Measurements from ENCODE around the gene LMTK3.

DNA sequence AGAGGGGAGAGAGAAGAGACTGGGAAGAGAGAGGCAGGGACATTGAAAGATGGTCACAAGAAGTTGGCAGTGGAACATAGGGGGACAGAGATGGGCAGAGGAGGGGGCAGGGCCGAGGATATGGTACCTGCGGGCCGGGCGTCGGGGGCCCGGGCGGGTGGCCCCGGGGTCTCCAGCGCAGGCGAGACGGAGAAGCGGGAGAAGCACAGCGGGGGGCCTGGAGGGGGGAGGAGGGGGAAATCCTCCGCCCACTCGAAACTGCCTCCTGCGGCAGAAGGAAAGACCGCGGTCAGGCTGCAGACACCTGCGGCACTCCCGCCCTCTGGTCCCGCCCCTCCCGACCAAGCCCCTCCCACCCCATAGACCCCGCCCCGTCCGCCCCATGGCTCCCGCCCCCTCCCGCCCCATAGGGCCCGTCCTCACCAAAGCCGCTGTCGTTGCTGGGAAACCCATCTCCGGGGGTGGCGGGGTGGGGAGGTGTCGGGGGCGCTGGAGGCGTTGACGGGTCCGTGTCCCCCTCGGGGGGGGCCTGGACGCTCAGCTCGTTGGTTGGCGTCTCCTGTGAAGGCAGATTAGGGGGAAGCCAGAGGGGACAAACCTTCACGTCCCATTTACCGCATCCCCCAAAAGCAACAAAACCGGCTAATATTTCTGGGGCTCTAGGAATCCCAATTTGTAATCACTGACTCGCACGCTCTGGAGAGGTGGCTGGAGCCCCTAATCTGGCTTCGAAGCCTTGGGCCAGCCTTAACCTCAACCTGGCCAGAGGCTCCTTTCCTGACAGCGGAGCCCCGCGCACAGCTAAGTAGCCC lies 20.4 kb downstream of the LMTK3 start:
- TF ChIP-seq CEBPB (tag; IDR thresholded peaks at IDR 0.05), result no peak
- no peak for TF ChIP-seq RAD21 (CRISPR knock-in tag; conservative IDR thresholded peaks at IDR 0.05 in 1 of 2, IDR thresholded peaks at IDR 0.05 in 1 of 2)
- no peak for TF ChIP-seq YY1 (IDR thresholded peaks at IDR 0.05; ENCODE audit: borderline replicate concordance in 1 of 3, control insufficient read depth in 1 of 3, extremely low read depth in 1 of 3, insufficient read depth in 3 of 3, insufficient read length in 1 of 3, insufficient replicate concordance in 2 of 3, low read depth in 1 of 3, low read length in 2 of 3)
- no peak for TF ChIP-seq ZNF217 (CRISPR knock-in tag; IDR thresholded peaks at IDR 0.05)
